Epithelial cell of alveolus of lung (primary cell): ENCODE data around the gene MTRFR. TPM values are rescaled to one million over a fixed set of nuclear protein-coding genes. Genes with fewer than 3 reads are reported as not detected.

Experiments
- total RNA-seq: library from RNA; depleted of rRNA; stranded (reverse); fragments of >200 nt; gene quantifications from 2 replicates; pipeline ENCODE4 v1.2.1, GENCODE V29; 2015

The MTRFR gene
- 7.1 and 15.0 TPM in 2 replicates for total RNA-seq

GRCh38 chr12:123232807-123233504, at the start of gene MTRFR, which contains the start of gene MPHOSPH9:
TSS of gene MTRFR (plus strand) at chr12:123233436. CDS start at chr12:123253675, 20,239 bp downstream.
TSS of gene MPHOSPH9 (minus strand) at chr12:123233141. CDS start at chr12:123230364, 2,777 bp downstream.

Other genes with a start within 250 kb of the MTRFR start
- 2.5 and 13.9 TPM in 2 replicates for gene PITPNM2, start 82.3 kb upstream of the MTRFR start, total RNA-seq
- gene MPHOSPH9, start 295 bp upstream of the MTRFR start, total RNA-seq = 19.1 and 35.1 TPM in 2 replicates
- gene CDK2AP1, start 38.4 kb downstream of the MTRFR start, total RNA-seq = 213 and 289 TPM in 2 replicates
- gene SBNO1, start 131.4 kb downstream of the MTRFR start, total RNA-seq = 15.8 and 19.0 TPM in 2 replicates
- 21.2 and 35.2 TPM in 2 replicates for gene KMT5A, start 150.7 kb downstream of the MTRFR start, total RNA-seq
- gene RILPL2, start 203.2 kb downstream of the MTRFR start, total RNA-seq = 2.6 and 5.9 TPM in 2 replicates
- gene SNRNP35, start 224.7 kb downstream of the MTRFR start, total RNA-seq = 7.5 and 13.1 TPM in 2 replicates